Measurements from ENCODE around the gene C22orf23.
A peak's percentile ranks its signal among the peaks of the same experiment; 100 is the strongest.
"Not testable (repeated sequence)": the region's sequence is repeated elsewhere in the genome, so short reads cannot be mapped to it uniquely, and the experiment has no call there.

C22orf23 gene

GRCh38 chr22:37951305-37951704 lies 2.1 kb downstream of the C22orf23 start:
- no peak for DNase-seq

- DNase-seq: not testable (repeated sequence)
These were observed 6.1 kb downstream of the C22orf23 start for GRCh38 chr22:37947142-37947795.

- DNase-seq: not testable (repeated sequence)
These were observed 9.0 kb downstream of the C22orf23 start for GRCh38 chr22:37944423-37944822.

GRCh38 chr22:37943825-37944198 lies 9.6 kb downstream of the C22orf23 start:
- DNase-seq: no peak

GRCh38 chr22:37943136-37943824 lies 10.1 kb downstream of the C22orf23 start:
- DNase-seq: no peak

- no peak for DNase-seq
These were observed 11.3 kb downstream of the C22orf23 start for GRCh38 chr22:37942133-37942532.

GRCh38 chr22:37940698-37941376 lies 12.6 kb downstream of the C22orf23 start:
- DNase-seq: no peak

- DNase-seq: peak; percentile 80
These were observed 19.6 kb downstream of the C22orf23 start for GRCh38 chr22:37933711-37934376.

GRCh38 chr22:37932821-37933578 lies 20.4 kb downstream of the C22orf23 start:
- no peak for DNase-seq

- no peak for DNase-seq
These were observed 21.0 kb downstream of the C22orf23 start for GRCh38 chr22:37932401-37932800.

- no peak for DNase-seq
These were observed 21.5 kb downstream of the C22orf23 start for GRCh38 chr22:37931893-37932389.

GRCh38 chr22:37930952-37931440 lies 22.4 kb downstream of the C22orf23 start:
- no peak for DNase-seq

- DNase-seq: peak; percentile 61
These were observed 23.0 kb downstream of the C22orf23 start for GRCh38 chr22:37930270-37930951.

GRCh38 chr22:37929390-37929789 lies 24.0 kb downstream of the C22orf23 start:
- DNase-seq: no peak

GRCh38 chr22:37927637-37927936 lies 25.8 kb downstream of the C22orf23 start:
- no peak for DNase-seq

- DNase-seq: no peak
These were observed 26.4 kb downstream of the C22orf23 start for GRCh38 chr22:37926771-37927636.

GRCh38 chr22:37926358-37926757 lies 27.0 kb downstream of the C22orf23 start:
- DNase-seq: no peak

- DNase-seq: no peak
These were observed 27.6 kb downstream of the C22orf23 start for GRCh38 chr22:37925767-37926166.

GRCh38 chr22:37925330-37925729 lies 28.1 kb downstream of the C22orf23 start:
- no peak for DNase-seq

- no peak for DNase-seq
These were observed 28.9 kb downstream of the C22orf23 start for GRCh38 chr22:37924386-37925065.
